Measurements from ENCODE around the gene PRR5.

PRR5 gene

DNA sequence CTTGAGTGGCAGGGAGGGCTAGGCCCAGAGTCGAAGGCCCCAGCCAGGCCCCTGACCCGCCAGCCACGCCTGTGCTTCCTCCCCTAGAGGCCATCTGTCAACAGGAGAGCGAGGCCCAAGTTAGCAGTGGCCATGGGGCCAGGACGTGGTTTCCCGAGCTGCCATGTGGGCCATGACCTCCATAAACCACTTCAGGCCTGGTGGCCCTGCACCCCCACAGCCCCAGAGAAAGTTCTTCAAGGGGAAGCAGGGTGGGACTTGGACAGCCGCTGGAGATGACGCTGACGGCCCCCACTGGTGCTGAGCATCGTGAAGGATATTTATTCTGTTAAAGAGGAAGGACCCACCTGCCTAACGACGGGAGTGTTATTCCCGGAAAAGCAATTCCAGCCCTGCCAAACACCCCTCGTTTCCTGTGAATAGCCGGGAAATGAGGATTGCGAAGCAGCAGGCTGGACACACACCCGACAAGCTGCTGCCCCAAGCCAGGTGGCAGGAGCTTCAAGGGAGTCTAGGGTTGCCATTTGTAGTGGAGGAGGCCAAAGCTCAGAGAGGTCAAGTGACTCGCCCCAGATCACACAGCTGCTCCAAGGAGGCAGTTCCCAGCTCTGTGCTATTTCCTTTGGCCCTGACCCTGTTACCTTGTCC, 12.8 kb downstream of the PRR5 start:
- no peak overlapping the region for H3K4me3 ChIP-seq (ENCODE audit: low read depth, low read length)
- TF ChIP-seq, protein P1, sequence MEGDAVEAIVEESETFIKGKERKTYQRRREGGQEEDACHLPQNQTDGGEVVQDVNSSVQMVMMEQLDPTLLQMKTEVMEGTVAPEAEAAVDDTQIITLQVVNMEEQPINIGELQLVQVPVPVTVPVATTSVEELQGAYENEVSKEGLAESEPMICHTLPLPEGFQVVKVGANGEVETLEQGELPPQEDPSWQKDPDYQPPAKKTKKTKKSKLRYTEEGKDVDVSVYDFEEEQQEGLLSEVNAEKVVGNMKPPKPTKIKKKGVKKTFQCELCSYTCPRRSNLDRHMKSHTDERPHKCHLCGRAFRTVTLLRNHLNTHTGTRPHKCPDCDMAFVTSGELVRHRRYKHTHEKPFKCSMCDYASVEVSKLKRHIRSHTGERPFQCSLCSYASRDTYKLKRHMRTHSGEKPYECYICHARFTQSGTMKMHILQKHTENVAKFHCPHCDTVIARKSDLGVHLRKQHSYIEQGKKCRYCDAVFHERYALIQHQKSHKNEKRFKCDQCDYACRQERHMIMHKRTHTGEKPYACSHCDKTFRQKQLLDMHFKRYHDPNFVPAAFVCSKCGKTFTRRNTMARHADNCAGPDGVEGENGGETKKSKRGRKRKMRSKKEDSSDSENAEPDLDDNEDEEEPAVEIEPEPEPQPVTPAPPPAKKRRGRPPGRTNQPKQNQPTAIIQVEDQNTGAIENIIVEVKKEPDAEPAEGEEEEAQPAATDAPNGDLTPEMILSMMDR (IDR thresholded peaks at IDR 0.05; ENCODE audit: control insufficient read depth, extremely low read depth, insufficient read depth): no peak
- DNase-seq (ENCODE audit: low read depth): no peak

DNA sequence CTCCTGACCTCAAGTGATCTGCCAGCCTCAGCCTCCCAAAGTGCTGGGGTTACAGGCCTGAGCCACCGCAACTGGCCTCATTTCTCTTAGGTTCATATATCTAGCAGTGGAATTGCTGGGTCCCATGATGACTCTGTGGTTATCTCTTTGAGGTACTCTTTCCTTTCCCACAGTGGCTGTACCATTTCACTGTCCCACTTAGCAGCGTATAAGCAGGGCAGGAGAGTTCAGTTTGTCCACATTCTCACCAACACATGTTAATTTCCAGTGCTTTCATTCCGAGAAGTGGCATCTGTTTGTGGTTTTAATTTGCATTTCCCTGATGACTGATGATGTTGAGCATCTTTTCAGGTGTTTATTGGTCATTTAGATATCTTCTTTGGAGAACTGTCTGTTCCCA, 16.4 kb downstream of the PRR5 start:
- H3K4me3 ChIP-seq (ENCODE audit: low read depth, low read length): no peak overlapping the region
- TF ChIP-seq, protein P1 (IDR thresholded peaks at IDR 0.05; ENCODE audit: control insufficient read depth, extremely low read depth, insufficient read depth): no peak
- no peak for DNase-seq (ENCODE audit: low read depth)

DNA sequence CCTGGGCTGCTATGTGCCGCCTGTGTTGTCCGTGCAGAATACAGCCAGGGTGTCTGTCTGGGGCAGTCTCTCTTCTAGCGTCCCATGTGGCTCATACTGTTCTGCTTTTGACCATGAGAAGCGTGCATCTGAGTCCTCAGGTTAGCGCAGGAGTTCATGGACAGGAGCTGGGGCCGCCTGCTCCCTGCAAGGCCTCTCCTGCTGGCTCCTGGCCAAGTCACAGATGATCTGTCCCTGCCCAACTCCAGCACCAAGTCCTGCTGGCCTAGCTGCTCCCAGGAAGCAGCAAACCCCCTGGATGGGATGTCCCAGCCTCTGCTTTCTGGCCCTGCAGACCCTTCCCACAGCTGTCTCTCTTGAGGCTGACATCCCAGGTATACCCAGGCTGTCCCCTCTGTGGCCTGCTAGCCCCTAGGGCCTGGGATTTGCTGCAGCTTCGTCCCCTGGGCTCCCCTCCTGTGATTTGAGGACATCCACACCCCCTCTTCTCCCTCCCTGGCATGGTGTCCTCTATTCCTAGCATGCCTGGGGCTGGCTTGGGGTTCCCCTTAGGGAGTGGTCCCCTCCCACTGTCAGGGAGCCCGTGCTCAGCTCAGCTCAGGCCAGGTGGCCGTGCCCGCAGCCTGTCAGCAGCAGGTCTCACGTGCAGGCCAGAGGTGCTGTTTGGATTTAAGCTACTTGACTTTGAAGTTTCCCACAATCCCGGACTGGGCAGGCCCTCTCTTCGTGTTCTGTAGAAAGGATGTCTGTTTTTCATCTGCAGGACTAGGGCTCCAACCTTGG, 17.8 kb downstream of the PRR5 start:
- TF ChIP-seq, protein P1 (IDR thresholded peaks at IDR 0.05; ENCODE audit: control insufficient read depth, extremely low read depth, insufficient read depth): no peak
- no peak overlapping the region for H3K4me3 ChIP-seq (ENCODE audit: low read depth, low read length)
- DNase-seq (ENCODE audit: low read depth): no peak

DNA sequence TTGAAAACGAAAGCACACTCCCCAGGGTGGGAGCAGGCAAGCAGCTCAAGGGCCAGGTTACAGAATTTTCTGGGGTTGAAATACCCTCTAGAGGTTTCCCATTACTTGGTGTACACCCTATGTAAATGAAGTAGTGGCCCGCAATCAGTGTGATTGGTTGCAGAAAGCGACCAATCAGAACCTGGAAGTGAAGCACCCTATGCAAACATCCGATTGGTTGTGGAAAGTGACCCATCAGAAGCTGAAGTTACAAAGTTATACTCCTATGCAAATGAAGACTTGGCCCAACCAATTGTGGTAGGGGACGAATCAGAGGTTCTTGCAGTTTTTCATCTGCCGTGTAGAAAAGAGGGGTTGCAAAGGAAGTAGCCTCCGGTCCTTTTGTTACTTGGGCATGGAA, 19.2 kb downstream of the PRR5 start:
- TF ChIP-seq, protein P1 (IDR thresholded peaks at IDR 0.05; ENCODE audit: control insufficient read depth, extremely low read depth, insufficient read depth): no peak
- H3K4me3 ChIP-seq (ENCODE audit: low read depth, low read length): no peak overlapping the region
- DNase-seq (ENCODE audit: low read depth): no peak

DNA sequence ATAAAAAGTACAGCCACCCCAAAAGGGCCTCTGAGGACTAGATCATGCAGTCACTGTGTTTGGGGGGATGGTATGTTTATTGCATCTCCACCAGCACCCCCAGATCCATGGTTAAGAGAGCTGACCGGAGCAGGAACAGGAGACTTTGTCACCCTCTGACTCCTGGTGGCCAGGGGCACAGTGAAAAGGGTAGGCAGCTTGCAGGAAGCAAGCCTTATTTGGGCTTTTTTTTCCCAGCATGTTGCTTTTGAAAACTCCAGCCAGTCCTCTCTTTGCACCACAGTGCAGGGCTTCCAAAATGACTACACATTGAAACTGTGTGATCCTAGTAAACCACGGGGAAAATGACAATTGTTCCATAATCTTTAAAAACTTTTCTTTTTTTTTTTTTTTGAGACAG, 20.6 kb downstream of the PRR5 start:
- no peak for DNase-seq (ENCODE audit: low read depth)
- no peak overlapping the region for H3K4me3 ChIP-seq (ENCODE audit: low read depth, low read length)
- TF ChIP-seq, protein P1 (IDR thresholded peaks at IDR 0.05; ENCODE audit: control insufficient read depth, extremely low read depth, insufficient read depth): no peak

DNA sequence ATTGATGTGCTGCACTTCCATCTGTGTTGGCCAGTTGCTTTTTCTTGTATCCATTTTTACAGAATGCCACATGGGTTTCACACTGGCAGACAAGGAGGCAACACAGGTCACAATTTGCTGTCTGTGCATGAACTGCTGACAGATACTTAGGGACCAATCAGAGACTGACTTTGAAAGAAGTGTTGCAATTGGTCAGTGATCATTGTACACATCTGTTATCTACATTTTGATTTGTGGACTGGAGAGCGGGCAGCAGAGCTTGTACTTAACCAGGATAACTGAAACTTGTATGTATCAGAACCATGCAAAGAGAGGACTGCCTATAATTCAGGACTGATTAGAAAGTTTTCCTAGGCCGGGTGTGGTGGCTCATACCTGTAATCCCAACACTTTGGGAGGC, 21.8 kb downstream of the PRR5 start:
- no peak overlapping the region for H3K4me3 ChIP-seq (ENCODE audit: low read depth, low read length)
- no peak for DNase-seq (ENCODE audit: low read depth)
- TF ChIP-seq, protein P1 (IDR thresholded peaks at IDR 0.05; ENCODE audit: control insufficient read depth, extremely low read depth, insufficient read depth): no peak

All from LNCaP clone FGC (cell line).